D721Med (cell line): ENCODE data around the gene BTBD17.

Source experiments
- DNase-seq: peaks from one replicate; pipeline ENCODE4 v3.0.0; 2011; ENCODE audit warnings: low spot score; ENCODE audit not compliant: insufficient read length
- FAIRE-seq: peaks from 2 replicates; lab custom pipeline; 2011; peaks lifted over from hg19 to GRCh38; lab: Jason Lieb, UNC
- TF ChIP-seq, protein P1 (sequence below): IDR thresholded peaks from 2 replicates; pipeline ENCODE4 v1.5.1; 2012; ENCODE audit warnings: mild to moderate bottlenecking, control low read depth; ENCODE audit not compliant: insufficient read depth; ENCODE audit errors: missing control alignments

The BTBD17 gene

DNA sequence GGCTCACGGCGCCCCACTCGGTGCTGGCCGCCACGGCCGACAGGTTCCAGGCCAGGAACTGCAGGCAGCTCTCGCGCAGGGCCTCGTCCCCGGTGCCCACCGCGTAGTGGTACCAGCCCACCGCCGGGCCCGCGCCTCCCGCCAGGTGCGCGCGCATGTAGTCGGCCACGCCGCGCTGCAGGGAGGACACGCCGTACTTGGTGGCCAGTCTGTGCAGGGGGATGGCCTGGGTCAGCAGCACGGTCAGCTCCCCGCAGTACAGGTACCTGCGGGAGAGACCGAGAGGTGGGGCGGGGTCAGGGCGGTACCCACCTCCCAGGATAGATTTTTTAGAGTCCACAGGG, 4.2 kb downstream of the BTBD17 start:
- FAIRE-seq, result no peak
- TF ChIP-seq, protein P1, sequence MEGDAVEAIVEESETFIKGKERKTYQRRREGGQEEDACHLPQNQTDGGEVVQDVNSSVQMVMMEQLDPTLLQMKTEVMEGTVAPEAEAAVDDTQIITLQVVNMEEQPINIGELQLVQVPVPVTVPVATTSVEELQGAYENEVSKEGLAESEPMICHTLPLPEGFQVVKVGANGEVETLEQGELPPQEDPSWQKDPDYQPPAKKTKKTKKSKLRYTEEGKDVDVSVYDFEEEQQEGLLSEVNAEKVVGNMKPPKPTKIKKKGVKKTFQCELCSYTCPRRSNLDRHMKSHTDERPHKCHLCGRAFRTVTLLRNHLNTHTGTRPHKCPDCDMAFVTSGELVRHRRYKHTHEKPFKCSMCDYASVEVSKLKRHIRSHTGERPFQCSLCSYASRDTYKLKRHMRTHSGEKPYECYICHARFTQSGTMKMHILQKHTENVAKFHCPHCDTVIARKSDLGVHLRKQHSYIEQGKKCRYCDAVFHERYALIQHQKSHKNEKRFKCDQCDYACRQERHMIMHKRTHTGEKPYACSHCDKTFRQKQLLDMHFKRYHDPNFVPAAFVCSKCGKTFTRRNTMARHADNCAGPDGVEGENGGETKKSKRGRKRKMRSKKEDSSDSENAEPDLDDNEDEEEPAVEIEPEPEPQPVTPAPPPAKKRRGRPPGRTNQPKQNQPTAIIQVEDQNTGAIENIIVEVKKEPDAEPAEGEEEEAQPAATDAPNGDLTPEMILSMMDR, result no peak
- DNase-seq, result no peak

DNA sequence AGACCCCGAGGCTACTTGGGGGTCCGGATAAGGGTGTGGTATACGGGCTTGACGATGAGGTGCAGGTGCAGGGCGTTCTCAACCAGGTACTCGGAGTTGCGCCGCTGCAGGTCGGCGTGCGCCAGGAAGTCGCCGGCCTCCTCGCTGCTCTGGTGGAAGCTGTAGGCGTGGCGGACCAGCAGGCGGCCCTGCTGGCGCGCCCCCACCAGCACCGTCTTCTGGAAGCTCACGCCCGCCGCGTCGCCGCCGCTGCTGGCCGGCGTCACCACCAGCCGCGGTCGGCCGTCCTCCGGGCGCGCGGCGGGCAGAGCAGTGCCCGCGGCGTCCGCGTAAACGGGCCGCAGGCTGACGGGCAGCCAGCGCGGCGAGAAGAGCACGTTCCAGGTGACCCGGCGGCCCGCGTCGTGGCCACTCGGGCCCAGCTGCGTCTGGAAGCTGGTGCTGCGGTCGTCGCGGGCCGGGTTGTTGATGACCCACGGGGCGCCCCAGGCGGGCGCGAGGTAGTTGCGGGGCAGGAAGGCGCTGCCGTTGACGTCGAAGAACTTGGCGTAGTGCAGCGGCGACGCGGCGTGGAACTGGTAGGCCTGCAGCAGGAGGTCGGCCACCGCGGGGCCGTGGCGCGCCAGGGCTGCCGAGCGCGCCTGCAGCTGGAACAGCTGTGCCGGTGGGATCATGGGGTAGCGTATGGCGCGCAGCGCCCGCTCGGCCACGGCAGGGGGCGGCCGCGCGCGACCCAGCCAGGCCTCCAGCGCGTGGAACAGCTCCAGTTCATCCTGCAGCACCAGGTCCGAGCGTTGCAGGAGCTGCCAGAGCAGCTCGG, 4.8 kb downstream of the BTBD17 start:
- no peak for DNase-seq
- TF ChIP-seq, protein P1, result no peak
- no peak for FAIRE-seq

DNA sequence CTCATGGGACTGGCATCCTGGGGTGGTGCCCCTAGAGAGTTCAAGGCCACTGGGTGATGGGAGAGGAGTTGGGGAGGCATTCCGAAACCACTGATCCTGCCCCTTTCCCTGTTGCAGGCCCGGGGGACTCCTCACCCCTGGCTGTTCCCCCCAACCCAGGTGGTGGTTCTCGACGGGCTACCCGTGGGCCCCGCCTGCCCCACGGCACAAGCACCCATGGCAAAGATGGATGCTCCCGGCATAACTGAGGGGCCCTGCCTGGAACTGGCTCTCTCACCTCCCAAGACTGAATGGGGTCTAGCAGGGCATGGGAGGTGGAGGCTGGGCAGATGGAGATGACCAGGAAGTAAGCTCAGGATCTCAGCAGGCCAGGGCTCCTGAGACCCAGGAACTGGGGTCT, 6.6 kb downstream of the BTBD17 start:
- no peak for FAIRE-seq
- TF ChIP-seq, protein P1, result no peak
- DNase-seq, result no peak

DNA sequence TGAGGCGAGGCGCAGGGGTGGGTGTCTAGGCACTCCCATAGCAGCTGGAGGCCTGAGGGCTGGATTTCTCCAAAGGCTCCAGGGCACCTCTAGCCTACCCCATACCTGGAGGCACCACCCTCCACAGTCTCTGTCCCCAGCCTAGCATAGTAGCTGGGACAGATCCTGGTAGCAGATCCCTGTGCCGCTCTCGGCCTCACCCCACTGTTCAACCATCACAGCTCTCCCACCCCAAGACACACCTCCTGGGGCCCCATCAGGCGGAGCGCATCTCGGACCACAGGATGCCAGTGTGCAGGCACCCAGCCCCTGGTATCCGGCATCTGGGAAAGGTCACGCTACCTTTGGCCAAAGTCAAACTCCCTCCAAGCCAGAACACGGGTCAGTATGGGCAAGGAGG, 7.1 kb downstream of the BTBD17 start:
- TF ChIP-seq, protein P1, result no peak
- DNase-seq (no peak), FAIRE-seq (no peak)

DNA sequence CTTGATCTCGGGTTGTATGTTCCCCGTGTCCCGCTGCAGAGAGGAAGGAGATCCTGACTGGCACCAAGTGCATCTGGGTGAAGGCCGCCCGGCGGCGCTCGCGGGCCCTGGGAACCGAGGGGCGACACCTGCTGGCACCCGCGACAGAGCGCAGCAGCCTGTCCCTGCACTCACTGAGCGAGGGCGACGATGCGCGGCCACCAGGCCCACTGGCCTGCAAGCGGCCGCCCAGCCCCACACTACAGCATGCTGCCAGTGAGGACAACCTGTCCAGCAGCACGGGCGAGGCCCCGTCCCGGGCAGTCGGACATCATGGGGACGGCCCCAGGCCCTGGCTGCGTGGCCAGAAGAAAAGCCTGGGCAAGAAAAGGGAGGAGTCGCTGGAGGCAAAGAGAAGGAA, 7.5 kb downstream of the BTBD17 start:
- FAIRE-seq, result no peak
- TF ChIP-seq, protein P1, result peak; percentile 98
- no peak for DNase-seq

DNA sequence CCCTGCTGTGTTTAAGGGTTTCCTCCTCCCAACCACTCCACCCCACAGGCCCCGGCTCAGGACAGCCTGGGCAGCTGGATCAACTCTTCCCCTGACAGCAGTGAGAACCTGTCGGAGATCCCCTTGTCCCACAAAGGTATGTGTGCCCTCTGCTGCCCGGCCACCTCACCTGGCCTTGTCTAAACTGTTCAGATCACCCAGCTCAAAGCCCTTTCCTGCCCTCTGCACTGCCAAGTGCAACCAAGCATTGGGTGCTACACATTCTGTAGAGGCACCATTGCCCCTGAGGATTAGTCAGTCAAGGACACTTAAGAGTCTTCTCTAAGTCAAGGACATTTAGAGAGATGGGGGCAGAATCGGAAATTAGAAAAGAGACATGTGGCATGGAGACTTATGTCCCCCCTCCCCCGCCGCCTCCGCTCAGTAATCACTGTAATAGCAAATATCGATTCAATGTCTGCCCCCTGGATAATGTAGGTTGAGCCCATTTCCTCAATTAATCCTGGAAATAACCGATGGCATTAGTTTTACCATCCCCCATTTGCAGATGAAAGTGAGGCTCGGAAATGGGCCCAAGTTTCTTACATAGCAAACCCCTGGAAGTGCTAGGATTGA, 8.1 kb downstream of the BTBD17 start:
- FAIRE-seq (no peak), DNase-seq (no peak)
- TF ChIP-seq, protein P1, result no peak
